B cell (primary cell): ENCODE results near the gene TYROBP. TPM values are rescaled to one million over a fixed set of nuclear protein-coding genes. Genes with fewer than 3 reads are reported as not detected.

Source experiments
- ATAC-seq: fragments of 200-7000 bp; cut with Tn5 transposase; one replicate; pipeline ENCODE4 v1.10.0; 2021; ENCODE audit warnings: low read depth, mild to moderate bottlenecking, moderate number of reproducible peaks, moderate library complexity
- CTCF ChIA-PET: fragments of 350-600 bp; sonication (Branson Sonifier 250); formaldehyde crosslinking; loops from one replicate; lab custom pipeline; 2021; ENCODE audit warnings: antibody characterized with exemption, inconsistent platforms; lab: Charles Lee
- POLR2A ChIA-PET: fragments of 350-600 bp; sonication (Branson Sonifier 250); formaldehyde crosslinking; loops from one replicate; lab custom pipeline; 2021; ENCODE audit warnings: antibody characterized with exemption; lab: Charles Lee
- DNase-seq: peaks from one replicate; pipeline ENCODE4 v3.0.0; 2013
- H2AFZ ChIP-seq: 2 replicates; pipeline ENCODE4 v1.6.1; 2012; ENCODE audit warnings: mild to moderate bottlenecking, low read depth, low read length; ENCODE audit not compliant: insufficient read depth, poor library complexity, severe bottlenecking
- H3K27ac ChIP-seq, 2 donors: 1 replicate in 1 of 2; 2 replicates in 1 of 2; pipeline ENCODE4 v1.5.1; 2012 to 2013; ENCODE audit warnings: low read length in 2 of 2, mild to moderate bottlenecking in 2 of 2, moderate library complexity in 1 of 2
- H3K27me3 ChIP-seq, 4 experiments: fragments of 200-600 bp in 1 of 4; sonication (generic) in 1 of 4; replicated peaks in 1 of 4; 1 replicate in 2 of 4; 2 replicates in 2 of 4; pipeline versions ENCODE4 v1.6.1 to v1.7.0; 2013 to 2016; ENCODE audit warnings: low read length in 3 of 4, mild to moderate bottlenecking in 2 of 4, mixed read lengths in 1 of 4, moderate library complexity in 1 of 4; ENCODE audit not compliant: insufficient read depth in 4 of 4, control insufficient read depth in 3 of 4; ENCODE audit errors: control extremely low read depth in 1 of 4
- H3K36me3 ChIP-seq, 2 experiments: replicated peaks in 1 of 2; 1 replicate in 1 of 2; 2 replicates in 1 of 2; pipeline versions ENCODE4 v1.6.1 to v1.7.1; 2013; ENCODE audit warnings: low read length in 1 of 2; ENCODE audit not compliant: insufficient read depth in 2 of 2, control insufficient read depth in 1 of 2; ENCODE audit errors: control extremely low read depth in 1 of 2, extremely low read depth in 1 of 2
- H3K4me1 ChIP-seq, 2 donors: fragments of 200-600 bp in 1 of 2; sonication (generic) in 1 of 2; 1 replicate in 1 of 2; 2 replicates in 1 of 2; pipeline versions ENCODE4 v1.5.1 to v1.6.1; 2013 to 2017; ENCODE audit warnings: low read length in 2 of 2; ENCODE audit not compliant: control insufficient read depth in 2 of 2, insufficient read depth in 2 of 2
- H3K4me2 ChIP-seq: replicated peaks from 2 replicates; pipeline ENCODE3; 2012; ENCODE audit warnings: mild to moderate bottlenecking, low read depth, low read length; ENCODE audit not compliant: poor library complexity, severe bottlenecking
- H3K4me3 ChIP-seq, 5 experiments: fragments of 200-600 bp in 1 of 5; sonication (generic) in 1 of 5; 1 replicate in 3 of 5; 2 replicates in 2 of 5; pipeline versions ENCODE4 v1.5.1 to v1.7.0; 2011 to 2016; ENCODE audit warnings: low read length in 4 of 5, mild to moderate bottlenecking in 4 of 5, low read depth in 2 of 5, control low read depth in 1 of 5, moderate library complexity in 1 of 5; ENCODE audit not compliant: insufficient read depth in 1 of 5; ENCODE audit errors: control extremely low read depth in 1 of 5, extremely low read depth in 1 of 5
- H3K79me2 ChIP-seq: fragments of 200-600 bp; sonication (generic); one replicate; pipeline ENCODE4 v1.6.0; 2016; ENCODE audit warnings: low read length; ENCODE audit not compliant: control insufficient read depth, insufficient read depth
- H3K9ac ChIP-seq: fragments of 200-600 bp; sonication (generic); 2 replicates; pipeline ENCODE4 v1.6.1; 2017; ENCODE audit warnings: mild to moderate bottlenecking, low read length, moderate library complexity
- H3K9me3 ChIP-seq, 3 donors: one replicate each; pipeline versions ENCODE4 v1.6.1 to v1.7.1; 2013; ENCODE audit warnings: low read length in 2 of 3; ENCODE audit not compliant: control insufficient read depth in 2 of 3, insufficient read depth in 1 of 3; ENCODE audit errors: control extremely low read depth in 1 of 3
- H4K20me1 ChIP-seq: 2 replicates; pipeline ENCODE4 v1.6.0; 2012; ENCODE audit warnings: mild to moderate bottlenecking, low read length; ENCODE audit not compliant: insufficient read depth, control insufficient read depth, poor library complexity, severe bottlenecking
- H3K27ac Mint-ChIP-seq: one replicate; pipeline ENCODE4 v1.8.0; 2021; ENCODE audit warnings: mixed read lengths
- H3K27me3 Mint-ChIP-seq: one replicate; pipeline ENCODE4 v1.8.0; 2021; ENCODE audit warnings: mixed read lengths
- H3K4me1 Mint-ChIP-seq: one replicate; pipeline ENCODE4 v1.8.0; 2021; ENCODE audit warnings: mixed read lengths
- H3K4me3 Mint-ChIP-seq: one replicate; pipeline ENCODE4 v1.8.0; 2021; ENCODE audit warnings: mixed read lengths
- H3K9me3 Mint-ChIP-seq: one replicate; pipeline ENCODE4 v1.8.0; 2022; ENCODE audit warnings: mixed read lengths; ENCODE audit not compliant: insufficient read depth
- CTCF ChIP-seq: fragments of 200-600 bp; IDR thresholded peaks from one replicate; pipeline ENCODE4 v1.8.0; 2022; ENCODE audit warnings: antibody characterized with exemption, mild to moderate bottlenecking
- EZH2 ChIP-seq: IDR thresholded peaks from 2 replicates; pipeline ENCODE4 v1.6.1; 2012; ENCODE audit warnings: borderline replicate concordance, low read depth, mild to moderate bottlenecking, moderate library complexity, low read length; ENCODE audit not compliant: insufficient read depth, poor library complexity, severe bottlenecking
- WGBS: methylation state at CpG from one replicate; pipeline ENCODE4 v1.1.5; 2013; ENCODE audit warnings: missing lambda C conversion rate; ENCODE audit not compliant: insufficient coverage; 5-methylcytosine and 5-hydroxymethylcytosine counted together
- intact Hi-C: fragments of 100-400 bp; cut with micrococcal nuclease; formaldehyde crosslinking; loops from one replicate; pipeline ENCODE4 v1.10.0; 2022
- polyA plus RNA-seq: library from polyadenylated mRNA; depleted of rRNA; stranded (reverse); fragments of >200 nt; gene quantifications from 2 replicates; pipeline ENCODE4 v1.2.3, GENCODE V29; 2012
- total RNA-seq, 2 donors: library from RNA; stranded (reverse); fragments of 120-200 nt in 1 of 2; gene quantifications; 1 replicate in 1 of 2; 2 replicates in 1 of 2; pipeline versions ENCODE4 v1.2.3 to v1.2.4, GENCODE V29; 2013 to 2022

Gene TYROBP
- total and polyA plus RNA-seq, 2 donors (not counting 1 experiment from before 2014, with no cell fraction given) = 2.7 to 25.6 TPM

- 90% methylated on average over 3 of the region's 3 CpGs for WGBS
- ChIA-PET POLR2A (no interaction called here), CTCF (no interaction called here)
- Mint-ChIP-seq H3K4me1 (peaks cover 13% of the 10 kb centered on the region), H3K4me3 (no peak overlapping the region), H3K9me3 (no peaks in the 10 kb centered on the region), H3K27me3 (peaks cover 17% of the 10 kb centered on the region), H3K27ac (no peak overlapping the region)
- Histone ChIP-seq H3K27me3 (no peaks in the 10 kb centered on the region), H3K9ac (no peak overlapping the region), H3K27ac (no peak overlapping the region), H3K4me1 (peaks cover 2 to 4% of the 10 kb centered on the region in 2 donors), H3K79me2 (no peaks in the 10 kb centered on the region), H3K4me3 (no peak overlapping the region), H3K4me2 (no peak overlapping the region), H3K36me3 (no peaks in the 10 kb centered on the region), H2AFZ (no peak overlapping the region), H3K9me3 (no peaks in the 10 kb centered on the region), H4K20me1 (no peaks in the 10 kb centered on the region)
- intact Hi-C loops = no loop called here
- TF ChIP-seq CTCF (no peak), EZH2 (no peak)
- ATAC-seq (no peak), DNase-seq (no peak)
Measured at GRCh38 chr19:35942235-35942634, 34.1 kb upstream of the TYROBP start.

GRCh38 chr19:35940839-35941238, 32.7 kb upstream of the TYROBP start:
- intact Hi-C loops = no loop called here
- POLR2A ChIA-PET = interaction anchor here (1.3 kb wide), 1 partner anchor 51 kb away, joined by 4 read pairs; no protein-coding TSS in a partner anchor
- Histone ChIP-seq H3K4me1 (peaks cover 12 to 15% of the 10 kb centered on the region in 2 donors), H3K27ac (no peak overlapping the region), H3K4me2 (no peak overlapping the region), H3K36me3 (no peaks in the 10 kb centered on the region), H2AFZ (no peak overlapping the region), H4K20me1 (no peaks in the 10 kb centered on the region), H3K4me3 (no peak overlapping the region), H3K9ac (no peak overlapping the region), H3K79me2 (no peaks in the 10 kb centered on the region), H3K27me3 (peaks cover 0 to 10% (median 2%) of the 10 kb centered on the region in 4 experiments), H3K9me3 (no peaks in the 10 kb centered on the region)
- no peak for DNase-seq
- H3K27me3 Mint-ChIP-seq = peaks cover 21% of the 10 kb centered on the region
- no peak overlapping the region for H3K4me3 Mint-ChIP-seq
- peaks cover 20% of the 10 kb centered on the region for H3K4me1 Mint-ChIP-seq
- no peak for TF ChIP-seq CTCF
- TF ChIP-seq EZH2 = no peak
- CTCF ChIA-PET = no interaction called here
- WGBS = 86% methylated on average over 2 of the region's 4 CpGs
- H3K27ac Mint-ChIP-seq = no peak overlapping the region
- ATAC-seq = no peak
- H3K9me3 Mint-ChIP-seq = no peaks in the 10 kb centered on the region
